Germinal center (tissue), 1 donor: ENCODE measurements around the gene SLC25A21.

ENCODE experiments used
- DNase-seq: peaks from one replicate; pipeline ENCODE4 v3.0.0; 2012; ENCODE audit warnings: mixed read lengths, low spot score

The SLC25A21 gene

DNA sequence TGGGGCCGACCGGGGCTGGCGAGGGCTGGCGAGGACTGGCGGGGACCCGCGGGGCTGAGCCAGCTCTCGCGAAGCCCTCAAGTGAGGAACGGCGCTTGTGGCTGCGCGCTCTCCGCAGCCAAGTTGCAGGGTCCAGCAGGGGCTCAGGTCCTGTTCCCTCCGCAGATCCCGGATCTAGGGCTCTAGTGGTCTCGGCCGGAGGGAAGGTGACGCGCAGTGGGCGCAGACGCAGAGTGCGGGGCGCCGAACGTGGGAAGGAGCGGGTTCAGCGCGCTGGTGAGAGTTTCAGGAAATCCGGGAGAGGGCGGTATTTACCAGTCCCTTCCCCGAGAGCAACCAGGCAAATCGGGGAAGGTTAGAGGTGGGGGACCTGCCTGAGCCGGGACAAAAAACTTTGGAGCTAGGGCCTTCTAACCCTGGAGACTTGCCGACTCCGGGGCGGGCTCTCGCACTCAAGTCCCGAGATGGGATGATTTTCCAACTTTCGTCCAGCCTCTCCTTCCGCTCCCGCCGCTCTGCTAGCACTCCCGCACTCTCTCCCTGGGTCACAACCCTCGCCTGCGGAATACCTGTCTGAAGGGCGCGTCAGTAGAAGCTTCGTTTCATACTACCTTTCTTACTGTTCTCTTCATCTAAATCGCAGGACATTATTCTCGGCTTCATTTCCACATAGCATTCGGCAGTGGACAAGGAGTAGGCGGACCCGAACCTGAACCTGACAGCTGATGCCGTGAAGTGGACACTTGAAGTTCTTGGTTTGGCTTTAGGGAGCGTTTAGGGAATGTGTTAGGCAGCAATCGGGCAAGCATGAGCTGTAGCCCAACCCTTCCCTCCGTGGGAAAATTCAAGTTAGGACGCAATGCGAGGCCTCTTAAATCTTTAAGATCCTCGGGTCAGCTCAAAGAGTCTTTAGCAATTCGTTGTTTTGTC, 524.3 kb downstream of the SLC25A21 start:
- no peak for DNase-seq

DNA sequence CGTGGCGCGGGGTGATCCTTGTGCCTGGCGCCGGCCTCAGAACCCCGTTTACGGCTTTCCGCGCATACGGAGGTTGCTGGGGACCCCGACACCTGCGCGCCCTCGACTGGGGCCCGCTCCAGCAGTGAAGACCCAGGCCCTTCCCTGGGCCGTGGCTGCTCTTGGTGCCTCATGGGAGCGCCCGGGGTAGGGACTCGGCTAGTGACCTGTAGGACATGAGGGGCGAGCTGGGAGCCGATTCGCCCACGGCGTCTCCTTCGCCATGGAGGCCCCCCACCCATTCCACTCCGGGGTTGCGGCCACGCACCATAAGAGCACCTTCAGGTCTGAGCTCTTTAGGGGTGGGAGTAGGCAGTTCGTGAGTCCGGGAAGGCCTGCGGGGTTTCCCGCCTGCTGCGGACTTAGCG, 525.0 kb downstream of the SLC25A21 start:
- no peak for DNase-seq

DNA sequence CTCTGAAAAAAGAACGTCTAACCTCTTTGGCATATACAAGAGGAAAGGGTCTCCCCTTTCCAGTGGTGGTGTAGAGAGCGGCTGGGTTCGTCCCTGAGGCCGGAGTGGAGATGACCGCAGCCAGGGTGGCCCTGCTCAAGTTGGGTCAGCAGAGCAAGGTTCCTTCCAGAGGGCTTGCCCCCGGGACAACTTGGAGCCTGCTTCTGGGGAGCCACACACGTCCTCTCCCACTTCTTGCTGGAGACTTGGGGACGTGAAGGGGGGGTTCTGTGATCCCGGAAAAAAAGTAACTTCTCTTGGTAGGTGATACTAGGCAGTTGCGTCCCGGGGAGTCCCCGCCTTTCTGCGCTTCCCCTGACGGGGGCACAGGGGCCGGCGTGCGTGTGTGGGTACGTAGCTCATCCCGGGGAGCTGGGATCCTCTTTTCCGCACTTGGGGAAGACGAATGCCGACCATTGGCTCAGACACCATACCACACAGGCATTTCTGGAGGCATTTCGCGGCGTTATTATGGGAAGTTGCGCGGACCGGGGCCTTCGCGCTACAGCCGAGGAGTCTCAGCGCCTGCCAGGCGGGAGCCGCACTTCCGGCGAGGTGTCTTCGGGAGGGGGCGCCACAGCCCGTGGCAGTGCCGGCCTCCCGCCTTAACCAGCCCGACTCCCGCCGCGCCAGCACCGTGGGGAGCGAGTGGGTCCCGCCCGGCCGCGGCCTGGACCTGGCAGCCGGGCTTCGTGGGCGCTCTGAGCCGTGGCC, 525.6 kb downstream of the SLC25A21 start:
- DNase-seq, result no peak

- DNase-seq, result no peak
Observed at GRCh38 chr14:36633580-36633979, 538.8 kb downstream of the SLC25A21 start.
